HepG2 (cell line): Measurements from ENCODE around the gene ITK. TPM values are rescaled to one million over a fixed set of nuclear protein-coding genes. Genes with fewer than 3 reads are reported as not detected.

Experiments
- GFI1 ChIP-seq: sonication (generic); formaldehyde crosslinking; IDR thresholded peaks from 2 replicates; pipeline ENCODE4 v1.5.0; 2020; ENCODE audit warnings: missing genetic modification reagents, mild to moderate bottlenecking, borderline replicate concordance
- MXD4 ChIP-seq: IDR thresholded peaks from 2 replicates; pipeline ENCODE4 v1.6.1; 2016; ENCODE audit warnings: mild to moderate bottlenecking, missing biosample characterization, missing genetic modification reagents
- PRPF4 ChIP-seq: fragments of 200-400 bp; formaldehyde crosslinking; IDR thresholded peaks from 2 replicates; pipeline ENCODE4 v1.6.1; 2016; ENCODE audit warnings: low read length, low read depth; ENCODE audit not compliant: poor library complexity, severe bottlenecking
- TGIF2 ChIP-seq: IDR thresholded peaks from 2 replicates; pipeline ENCODE4 v1.6.1; 2016; ENCODE audit warnings: control low read depth, missing compliant biosample characterization
- ZBTB46 ChIP-seq: sonication (generic); formaldehyde crosslinking; IDR thresholded peaks from 2 replicates; pipeline ENCODE4 v1.4.0; 2020; ENCODE audit warnings: mild to moderate bottlenecking, missing genetic modification reagents, borderline replicate concordance
- ZNF280D ChIP-seq: sonication (generic); formaldehyde crosslinking; IDR thresholded peaks from 2 replicates; pipeline ENCODE4 v1.5.1; 2020; ENCODE audit warnings: mild to moderate bottlenecking, missing genetic modification reagents
- ZNF414 ChIP-seq: sonication (generic); formaldehyde crosslinking; IDR thresholded peaks from 2 replicates; pipeline ENCODE4 v1.5.0; 2020; ENCODE audit warnings: missing genetic modification reagents
- ZNF747 ChIP-seq: sonication (generic); formaldehyde crosslinking; IDR thresholded peaks from 2 replicates; pipeline ENCODE4 v1.8.1; 2023; ENCODE audit warnings: missing genetic modification reagents, mild to moderate bottlenecking, borderline replicate concordance
- polyA plus RNA-seq, 8 experiments: library from polyadenylated mRNA; depleted of rRNA in 3 of 8; stranded (reverse) in 7 of 8; unstranded in 1 of 8; fragments of >200 nt; fragmentation: Illumina TruSeq in 4 of 8; extraction: Trizol in 4 of 8; gene quantifications; 2 replicates each; pipeline versions ENCODE4 v1.2.1 to v1.2.3, GENCODE V29; 2011 to 2016; ENCODE audit warnings: low read depth in 4 of 8, missing spikeins in 1 of 8, mixed read lengths in 1 of 8; ENCODE audit not compliant: insufficient read depth in 1 of 8
- total RNA-seq, 5 experiments: library from RNA; depleted of rRNA; stranded (reverse); fragments of >200 nt; fragmentation: Illumina TruSeq; extraction: Trizol; gene quantifications; 2 replicates each; pipeline ENCODE4 v1.2.3, GENCODE V29; 2016; ENCODE audit warnings: low read depth in 1 of 5
- TF ChIP-seq, protein P1 (sequence below): sonication (generic); formaldehyde crosslinking; IDR thresholded peaks from 2 replicates; pipeline ENCODE4 v1.4.0; 2020; ENCODE audit warnings: missing genetic modification reagents, mild to moderate bottlenecking, borderline replicate concordance
- TF ChIP-seq, protein P2 (sequence below): IDR thresholded peaks from 2 replicates; pipeline ENCODE4 v1.6.1; 2018; ENCODE audit warnings: missing genetic modification reagents, mild to moderate bottlenecking, missing compliant biosample characterization
- TF ChIP-seq, protein P3 (sequence below): sonication (generic); formaldehyde crosslinking; IDR thresholded peaks from 2 replicates; pipeline ENCODE4 v1.5.1; 2020; ENCODE audit warnings: missing genetic modification reagents, mild to moderate bottlenecking, borderline replicate concordance
- TF ChIP-seq, protein P4 (sequence below): sonication (generic); formaldehyde crosslinking; IDR thresholded peaks from 2 replicates; pipeline ENCODE4 v1.8.1; 2023; ENCODE audit warnings: mild to moderate bottlenecking, inconsistent platforms, moderate library complexity, missing genetic modification reagents, borderline replicate concordance

Gene ITK
- total and polyA plus RNA-seq, 2 of the 13 experiments (the other 11 are each of a cell fraction or from before 2014, with no cell fraction given): 0.01 TPM; not detected in 1

DNA sequence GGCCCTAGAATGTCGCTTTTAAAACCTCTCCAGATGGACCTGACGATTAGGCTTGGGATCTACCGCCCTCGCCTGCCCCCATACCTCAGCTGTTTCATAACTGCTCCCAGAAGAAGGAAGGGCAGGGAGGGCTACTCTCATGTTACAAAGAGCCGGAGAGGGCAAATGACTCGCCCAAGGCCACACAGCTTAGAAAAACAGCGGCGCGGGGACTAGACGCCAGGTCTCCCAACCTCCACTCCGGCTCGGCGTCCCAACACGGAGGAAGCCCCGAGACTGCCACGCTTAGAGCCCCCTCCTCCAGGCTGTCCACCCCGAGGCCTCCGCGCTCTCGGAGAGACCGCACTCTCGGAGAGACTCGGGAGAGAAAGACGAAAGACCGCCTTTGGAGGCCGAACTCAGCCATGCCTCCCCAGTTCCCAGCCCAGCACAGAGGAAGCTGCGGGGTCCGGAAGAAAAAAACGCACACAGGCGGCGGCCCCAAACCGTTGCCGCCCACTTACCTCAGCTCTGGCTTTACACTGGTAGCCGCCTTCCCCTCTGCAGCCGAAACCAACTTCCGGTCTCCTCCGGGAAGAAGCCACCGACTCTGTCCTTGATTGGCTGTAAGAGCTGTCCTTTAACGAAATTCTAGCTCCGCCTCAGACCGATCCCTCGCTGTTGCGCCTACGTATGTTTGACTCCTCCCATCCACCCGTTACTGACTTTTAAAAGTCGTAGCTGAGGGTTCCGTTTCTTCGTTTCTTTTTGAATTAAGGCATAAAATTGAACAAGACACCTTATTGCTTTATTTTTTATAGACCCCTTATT is 38.1 kb upstream of the ITK start, which contains the start of gene MED7 (continued):
- TF ChIP-seq, protein P1, sequence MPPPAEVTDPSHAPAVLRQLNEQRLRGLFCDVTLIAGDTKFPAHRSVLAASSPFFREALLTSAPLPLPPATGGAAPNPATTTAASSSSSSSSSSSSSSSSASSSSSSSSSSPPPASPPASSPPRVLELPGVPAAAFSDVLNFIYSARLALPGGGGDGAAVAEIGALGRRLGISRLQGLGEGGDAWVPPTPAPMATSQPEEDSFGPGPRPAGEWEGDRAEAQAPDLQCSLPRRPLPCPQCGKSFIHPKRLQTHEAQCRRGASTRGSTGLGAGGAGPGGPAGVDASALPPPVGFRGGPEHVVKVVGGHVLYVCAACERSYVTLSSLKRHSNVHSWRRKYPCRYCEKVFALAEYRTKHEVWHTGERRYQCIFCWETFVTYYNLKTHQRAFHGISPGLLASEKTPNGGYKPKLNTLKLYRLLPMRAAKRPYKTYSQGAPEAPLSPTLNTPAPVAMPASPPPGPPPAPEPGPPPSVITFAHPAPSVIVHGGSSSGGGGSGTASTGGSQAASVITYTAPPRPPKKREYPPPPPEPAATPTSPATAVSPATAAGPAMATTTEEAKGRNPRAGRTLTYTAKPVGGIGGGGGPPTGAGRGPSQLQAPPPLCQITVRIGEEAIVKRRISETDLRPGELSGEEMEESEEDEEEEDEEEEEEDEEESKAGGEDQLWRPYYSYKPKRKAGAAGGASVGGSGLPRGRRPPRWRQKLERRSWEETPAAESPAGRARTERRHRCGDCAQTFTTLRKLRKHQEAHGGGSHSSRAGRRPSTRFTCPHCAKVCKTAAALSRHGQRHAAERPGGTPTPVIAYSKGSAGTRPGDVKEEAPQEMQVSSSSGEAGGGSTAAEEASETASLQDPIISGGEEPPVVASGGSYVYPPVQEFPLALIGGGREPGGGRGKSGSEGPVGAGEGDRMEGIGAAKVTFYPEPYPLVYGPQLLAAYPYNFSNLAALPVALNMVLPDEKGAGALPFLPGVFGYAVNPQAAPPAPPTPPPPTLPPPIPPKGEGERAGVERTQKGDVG (CRISPR knock-in tag): peak; percentile 63; the same call in 1 of the 2 replicates
- TF ChIP-seq ZNF414 (CRISPR knock-in tag) (no peak), ZNF280D (CRISPR knock-in tag) (peak; percentile 49; the same call in 1 of the 2 replicates), TGIF2 (CRISPR knock-in tag) (no peak), MXD4 (CRISPR knock-in tag) (peak; percentile 44; the same call in 1 of the 2 replicates), GFI1 (no peak), ZBTB46 (CRISPR knock-in tag) (no peak), ZNF747 (CRISPR knock-in tag) (peak; percentile 42; the same call in 1 of the 2 replicates), PRPF4 (no peak)
- TF ChIP-seq, protein P2, sequence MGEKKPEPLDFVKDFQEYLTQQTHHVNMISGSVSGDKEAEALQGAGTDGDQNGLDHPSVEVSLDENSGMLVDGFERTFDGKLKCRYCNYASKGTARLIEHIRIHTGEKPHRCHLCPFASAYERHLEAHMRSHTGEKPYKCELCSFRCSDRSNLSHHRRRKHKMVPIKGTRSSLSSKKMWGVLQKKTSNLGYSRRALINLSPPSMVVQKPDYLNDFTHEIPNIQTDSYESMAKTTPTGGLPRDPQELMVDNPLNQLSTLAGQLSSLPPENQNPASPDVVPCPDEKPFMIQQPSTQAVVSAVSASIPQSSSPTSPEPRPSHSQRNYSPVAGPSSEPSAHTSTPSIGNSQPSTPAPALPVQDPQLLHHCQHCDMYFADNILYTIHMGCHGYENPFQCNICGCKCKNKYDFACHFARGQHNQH (CRISPR knock-in tag): peak; percentile 71; the same call in 1 of the 2 replicates
- TF ChIP-seq, protein P3, sequence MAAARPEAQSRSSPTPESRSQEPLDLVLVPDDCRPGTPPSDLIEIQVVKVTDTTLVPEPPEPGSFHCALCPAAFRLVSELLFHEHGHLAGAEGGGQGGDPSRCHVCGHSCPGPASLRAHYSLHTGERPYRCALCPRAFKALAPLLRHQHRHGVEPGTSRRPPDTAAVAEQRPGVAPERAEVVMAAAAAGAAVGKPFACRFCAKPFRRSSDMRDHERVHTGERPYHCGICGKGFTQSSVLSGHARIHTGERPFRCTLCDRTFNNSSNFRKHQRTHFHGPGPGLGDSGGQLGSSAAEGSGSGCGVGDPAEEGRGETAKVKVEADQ (CRISPR knock-in tag): peak; percentile 81; the same call in 1 of the 2 replicates
- TF ChIP-seq, protein P4, sequence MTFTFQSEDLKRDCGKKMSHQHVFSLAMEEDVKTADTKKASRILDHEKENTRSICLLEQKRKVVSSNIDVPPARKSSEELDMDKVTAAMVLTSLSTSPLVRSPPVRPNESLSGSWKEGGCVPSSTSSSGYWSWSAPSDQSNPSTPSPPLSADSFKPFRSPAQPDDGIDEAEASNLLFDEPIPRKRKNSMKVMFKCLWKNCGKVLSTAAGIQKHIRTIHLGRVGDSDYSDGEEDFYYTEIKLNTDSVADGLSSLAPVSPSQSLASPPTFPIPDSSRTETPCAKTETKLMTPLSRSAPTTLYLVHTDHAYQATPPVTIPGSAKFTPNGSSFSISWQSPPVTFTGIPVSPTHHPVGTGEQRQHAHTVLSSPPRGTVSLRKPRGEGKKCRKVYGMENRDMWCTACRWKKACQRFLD (CRISPR knock-in tag): no peak; the same call in 1 of the 2 replicates
